GM21447 (cell line): ENCODE measurements around the gene FRMD4B.

Experiments used
- ATAC-seq: cut with Tn5 transposase; IDR thresholded peaks from one replicate; pipeline ENCODE4 v1.9.1; 2021; ENCODE audit not compliant: unreplicated experiment

The FRMD4B gene

DNA sequence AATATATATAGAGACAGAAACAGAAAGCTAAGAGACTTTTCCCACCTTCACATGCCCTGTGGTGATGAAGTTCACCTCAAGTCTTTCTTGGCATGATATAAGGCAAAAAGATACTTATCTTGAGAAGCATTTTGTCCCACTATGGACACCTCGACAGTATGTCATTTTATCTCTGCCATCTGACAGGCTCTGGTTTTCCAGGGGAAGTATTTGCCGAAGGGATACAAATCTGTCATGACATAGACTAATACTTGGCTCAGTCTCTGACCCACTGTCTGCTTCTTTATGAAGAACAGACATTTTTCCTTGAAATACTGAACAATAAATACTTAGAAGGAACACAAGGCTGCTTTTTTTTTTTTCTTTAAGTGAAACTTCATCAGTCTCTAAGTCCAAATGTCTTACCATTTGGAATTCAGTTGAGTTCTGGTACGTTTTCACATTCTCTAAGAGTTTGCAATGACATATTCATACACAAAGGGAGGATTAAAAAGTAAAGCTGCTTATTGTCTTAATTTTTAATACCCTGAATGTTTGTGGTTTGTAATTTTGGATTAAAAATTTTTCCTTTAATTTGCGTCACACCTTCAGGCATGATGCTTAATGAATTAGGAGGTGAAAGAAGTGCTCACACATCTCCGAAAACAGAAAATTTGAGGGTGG is 175.7 kb downstream of the FRMD4B start:
- ATAC-seq = no peak

DNA sequence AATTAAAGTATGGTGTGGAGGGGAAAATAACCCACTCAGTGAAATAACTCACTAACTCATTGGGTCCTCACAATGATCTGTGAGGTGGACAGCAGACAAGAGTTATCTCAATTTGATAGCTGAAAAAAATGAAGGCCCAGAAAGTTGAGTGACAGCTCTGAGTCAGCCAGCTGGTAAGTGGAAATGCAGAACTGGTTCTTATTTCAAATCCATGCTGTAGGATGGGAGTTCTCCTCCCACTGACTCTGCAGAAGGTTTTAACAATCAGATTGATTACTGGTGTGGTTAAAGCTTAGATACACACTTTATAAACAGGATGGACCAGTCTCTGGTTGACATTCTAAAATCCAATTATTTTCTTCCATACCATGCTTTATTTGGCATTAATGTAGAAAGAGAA is 176.5 kb downstream of the FRMD4B start:
- no peak for ATAC-seq

DNA sequence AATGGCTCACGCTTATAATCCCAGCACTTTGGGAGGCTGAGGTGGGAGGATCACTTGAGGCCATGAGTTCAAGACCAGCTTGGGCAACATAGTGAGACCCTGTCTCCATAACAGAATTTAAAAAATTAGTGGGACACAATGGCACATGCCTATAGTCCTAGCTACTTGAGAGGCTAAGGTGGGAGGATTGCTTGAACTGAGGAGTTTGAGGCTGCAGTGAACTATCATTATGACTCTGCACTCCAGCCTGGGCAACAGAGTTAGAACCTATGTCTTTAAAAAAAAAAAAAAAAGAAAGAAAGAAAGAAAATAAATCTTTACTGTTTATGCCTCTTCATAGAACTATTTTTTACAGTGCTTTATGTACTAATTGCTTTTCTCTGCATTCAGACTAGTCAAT is 178.9 kb downstream of the FRMD4B start:
- no peak for ATAC-seq

DNA sequence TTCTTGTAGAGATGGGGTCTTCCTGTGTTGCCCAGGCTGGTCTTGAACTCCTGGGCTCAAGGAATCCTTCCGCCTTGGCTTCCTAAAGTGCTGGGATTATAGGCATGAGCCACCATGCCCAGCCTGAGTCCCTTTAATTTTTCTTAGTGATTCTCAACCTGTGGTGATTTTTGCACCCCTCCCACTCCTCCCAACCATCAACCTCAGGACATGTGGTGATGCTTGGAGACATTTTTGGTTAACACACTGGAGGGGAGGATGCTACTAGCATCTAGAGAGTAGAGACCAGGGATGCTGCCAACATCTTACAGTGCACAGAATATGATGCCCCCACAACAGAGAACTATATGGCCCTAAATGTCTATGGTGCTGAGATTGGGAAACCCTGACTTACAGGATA is 180.5 kb downstream of the FRMD4B start:
- no peak for ATAC-seq

DNA sequence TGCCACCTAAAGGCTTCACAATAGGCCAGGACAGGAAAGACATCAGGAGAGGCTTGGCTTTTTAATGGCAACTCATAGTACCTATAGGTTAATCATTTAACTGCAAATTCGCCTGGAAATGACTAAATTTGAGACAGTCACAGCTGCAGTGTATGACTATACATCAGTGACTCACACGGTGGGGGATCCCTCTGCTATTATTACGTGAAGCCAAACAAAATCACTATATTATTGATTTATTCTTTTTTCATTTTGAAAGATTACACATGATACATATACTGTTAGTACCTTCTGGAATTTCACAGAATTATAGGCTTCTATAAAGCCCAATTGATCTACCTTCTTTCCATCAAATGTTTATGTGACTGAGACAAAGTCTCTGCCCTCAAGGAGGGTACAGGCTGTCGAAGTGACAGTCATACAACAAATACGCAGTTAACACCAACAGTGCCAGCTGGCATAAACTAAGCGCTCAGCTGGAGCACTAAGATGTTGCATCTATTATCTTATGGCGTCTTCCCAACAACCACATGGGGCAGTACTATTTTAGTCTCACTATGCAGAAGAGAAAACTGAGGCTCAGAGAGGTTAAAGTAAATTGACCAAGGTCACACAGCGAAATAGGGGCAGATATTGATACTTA is 181.5 kb downstream of the FRMD4B start:
- peak; percentile 83 for ATAC-seq

DNA sequence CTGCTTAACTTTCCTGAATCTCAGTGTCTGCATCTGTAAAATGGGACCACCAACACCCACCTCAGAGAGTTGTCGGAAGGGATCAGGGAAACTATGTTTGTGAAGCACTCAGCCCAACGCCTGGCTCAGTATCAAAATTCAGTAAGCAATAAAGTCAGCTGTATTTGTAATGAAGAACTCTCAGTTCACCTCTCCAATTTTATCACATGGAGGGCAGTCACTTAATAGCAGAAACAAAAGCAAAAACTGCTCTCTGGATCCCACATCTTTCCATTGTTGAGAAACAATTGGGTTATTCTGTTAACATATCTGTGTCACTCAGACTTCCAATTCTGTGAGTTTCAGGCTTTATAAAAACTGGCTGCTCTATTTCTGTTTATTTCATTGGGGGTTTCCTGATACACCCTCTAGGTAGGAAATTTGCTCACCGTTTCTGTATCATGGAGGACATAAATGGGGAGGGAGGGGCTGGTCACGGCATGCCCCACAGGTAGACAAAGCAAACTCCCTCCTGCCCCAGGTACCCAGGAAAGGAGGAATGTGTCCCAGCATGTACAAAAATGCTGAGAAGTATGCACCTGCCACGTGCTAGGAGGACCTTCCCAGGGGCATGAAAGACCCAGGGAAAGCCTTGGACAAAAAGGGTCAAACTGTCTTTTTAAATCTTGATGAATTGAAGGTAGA is 182.1 kb downstream of the FRMD4B start:
- ATAC-seq = peak; percentile 11

DNA sequence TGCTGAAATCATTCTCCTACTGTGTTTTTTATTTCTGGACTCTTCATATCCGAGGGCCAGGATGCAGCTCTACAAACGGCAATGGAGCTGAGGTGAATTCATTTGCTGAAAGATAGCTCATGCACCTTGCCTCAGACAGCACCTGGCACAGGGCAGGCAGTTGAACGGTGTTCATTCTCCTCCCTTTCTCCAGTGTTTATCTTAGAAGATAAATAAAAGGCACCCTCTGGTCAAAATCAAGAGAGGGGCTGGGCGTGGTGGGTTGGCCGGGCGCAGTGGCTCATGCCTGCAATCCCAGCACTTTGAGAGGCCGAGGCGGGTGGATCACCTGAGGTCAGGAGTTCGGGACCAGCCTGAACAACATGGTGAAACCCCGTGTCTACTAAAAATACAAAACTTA is 184.2 kb downstream of the FRMD4B start:
- no peak for ATAC-seq

DNA sequence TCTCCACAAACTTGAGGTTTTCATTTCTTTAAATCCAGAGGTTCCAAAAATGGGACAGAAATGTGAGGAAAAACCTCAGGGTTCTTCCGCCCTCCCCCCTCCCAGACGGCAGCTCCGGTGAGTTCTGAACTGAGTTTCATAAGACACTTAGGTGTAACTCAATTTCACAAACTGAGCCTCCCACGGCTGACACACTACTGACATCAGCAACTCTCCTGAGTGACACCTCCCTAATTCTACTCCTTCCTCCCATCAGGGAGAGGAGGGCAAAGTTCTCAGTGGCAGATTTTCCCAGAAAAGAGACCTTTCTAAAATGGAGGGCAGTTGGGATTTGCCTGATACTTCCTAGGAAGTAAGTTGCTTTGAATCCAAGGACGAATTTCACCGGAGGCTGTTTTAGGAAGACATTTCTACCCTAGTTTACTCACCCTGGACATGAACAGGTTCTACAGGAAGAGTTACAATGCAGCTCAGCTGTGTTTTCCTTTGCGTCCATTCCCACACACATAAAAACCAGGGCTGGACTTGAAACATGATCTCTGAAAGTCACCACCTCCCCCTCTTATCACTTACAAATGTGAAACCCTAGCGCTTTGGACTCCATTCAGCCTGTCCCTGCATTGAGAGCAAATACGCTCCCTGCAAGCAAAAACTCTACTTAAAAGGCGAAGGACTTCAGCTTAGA is 185.4 kb downstream of the FRMD4B start:
- ATAC-seq = no peak

DNA sequence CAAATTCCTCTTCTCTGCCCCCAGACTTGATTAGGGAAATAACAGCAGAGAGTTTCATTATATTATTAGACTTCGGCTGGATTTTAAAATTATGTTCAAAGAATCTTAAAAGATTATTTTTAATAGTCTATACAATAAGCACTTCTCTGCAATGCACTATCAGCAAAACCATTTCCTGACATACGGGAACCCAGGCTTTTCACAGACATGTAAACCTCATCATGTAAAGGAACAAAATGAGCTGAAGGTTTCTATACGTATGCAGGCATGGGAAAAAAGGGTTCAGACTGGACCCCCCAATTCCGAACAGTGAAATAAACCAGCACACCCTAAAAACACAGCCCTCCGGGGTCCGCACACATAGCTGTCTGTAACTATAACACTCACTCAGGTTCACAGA is 185.9 kb downstream of the FRMD4B start:
- ATAC-seq = no peak

DNA sequence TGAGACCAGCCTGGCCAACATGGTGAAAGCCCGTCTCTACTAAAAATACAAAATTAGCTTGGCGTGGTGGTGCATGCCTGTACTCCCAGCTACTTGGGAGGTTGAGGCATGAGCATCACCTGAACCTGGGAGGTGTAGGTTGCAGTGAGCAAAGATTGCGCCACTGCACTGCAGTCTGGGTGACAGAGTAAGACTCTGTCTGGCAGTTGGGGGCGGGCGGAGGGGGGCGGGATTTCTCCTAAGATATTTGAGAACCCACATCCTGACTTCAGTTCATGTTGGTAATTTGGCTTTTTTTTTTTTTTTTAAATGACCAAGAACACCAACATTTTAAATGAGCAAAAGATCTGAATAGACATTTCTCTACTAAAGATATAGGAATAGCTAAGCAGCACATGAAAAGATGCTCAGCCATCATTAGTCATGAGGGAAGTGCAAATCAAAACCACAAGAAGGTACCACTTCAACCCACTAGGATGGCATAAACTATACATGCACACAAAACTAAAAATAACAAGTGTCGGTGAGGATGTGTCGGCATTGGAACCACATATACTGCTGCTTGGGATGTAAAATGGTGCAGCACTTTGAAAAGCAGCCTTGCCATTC is 187.9 kb downstream of the FRMD4B start:
- ATAC-seq = no peak

DNA sequence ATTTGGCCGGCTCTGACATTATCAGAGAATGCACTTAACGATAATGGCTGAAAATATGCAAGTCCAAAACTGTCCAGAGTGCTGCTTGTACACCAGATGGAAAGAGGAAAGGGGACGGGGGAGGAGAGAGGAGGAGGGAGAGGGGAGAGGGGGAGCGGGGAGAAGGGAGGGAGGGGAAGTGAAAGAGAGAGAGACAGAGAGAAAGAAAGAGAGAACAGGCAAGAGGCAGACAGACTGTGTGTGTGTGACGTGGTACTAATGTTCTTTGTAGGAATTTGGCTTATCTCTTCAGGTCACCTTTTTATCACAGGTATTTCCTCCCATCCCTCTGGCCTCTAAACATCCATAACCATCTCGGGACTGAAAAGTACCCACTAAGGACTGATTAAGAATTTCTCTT is 188.4 kb downstream of the FRMD4B start:
- no peak for ATAC-seq

DNA sequence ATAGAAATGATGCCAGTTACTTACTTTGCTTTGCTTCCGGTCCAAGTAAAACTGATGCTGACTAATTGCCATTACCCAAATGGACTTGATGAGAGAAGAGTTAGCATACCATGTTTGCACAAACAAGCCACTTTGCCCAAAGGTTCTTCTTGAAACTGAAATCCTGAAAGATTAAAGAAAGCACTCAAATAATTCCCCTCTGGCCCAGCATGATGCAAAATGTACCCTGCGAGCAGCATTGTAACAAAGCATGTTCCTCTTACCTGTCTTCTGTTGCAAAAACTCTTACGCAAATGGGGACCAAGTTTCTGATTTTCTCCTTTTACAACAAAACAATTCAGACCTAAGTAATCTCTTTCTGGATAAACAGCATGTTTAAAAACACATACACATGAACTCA is 189.0 kb downstream of the FRMD4B start:
- no peak for ATAC-seq

DNA sequence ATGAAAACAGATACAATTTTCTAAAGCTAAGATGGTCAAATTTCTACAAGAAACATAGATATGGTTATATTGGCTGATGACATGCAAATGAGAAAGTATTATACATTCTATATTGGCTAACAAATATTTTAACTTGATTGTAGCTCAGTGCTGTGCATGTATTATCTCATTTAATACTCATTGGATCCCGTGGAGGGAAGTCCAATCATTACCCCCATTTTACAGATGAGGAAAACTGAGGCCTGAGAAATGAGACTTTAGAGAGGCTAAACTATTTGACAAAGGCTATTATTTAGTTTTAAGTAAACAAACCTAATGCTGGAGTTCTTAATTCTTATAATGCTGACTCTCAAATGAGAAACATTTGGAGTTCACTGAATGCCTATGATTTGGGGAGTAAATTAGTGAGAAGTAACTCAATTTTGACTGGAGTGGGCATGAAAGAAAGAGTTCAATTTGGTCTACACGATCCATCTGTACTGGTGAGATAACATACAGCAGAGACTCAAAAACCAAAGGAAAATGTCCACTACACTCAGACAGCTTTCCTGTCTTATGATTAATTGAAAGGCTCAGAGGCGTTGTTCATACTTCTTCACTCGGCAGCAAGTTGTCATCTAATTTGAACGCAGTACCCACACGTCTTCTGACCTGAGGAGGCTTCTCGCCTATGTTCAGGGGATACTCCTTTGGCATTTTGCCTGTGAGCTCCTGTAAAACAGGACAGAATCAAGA is 191.3 kb downstream of the FRMD4B start:
- ATAC-seq = no peak

DNA sequence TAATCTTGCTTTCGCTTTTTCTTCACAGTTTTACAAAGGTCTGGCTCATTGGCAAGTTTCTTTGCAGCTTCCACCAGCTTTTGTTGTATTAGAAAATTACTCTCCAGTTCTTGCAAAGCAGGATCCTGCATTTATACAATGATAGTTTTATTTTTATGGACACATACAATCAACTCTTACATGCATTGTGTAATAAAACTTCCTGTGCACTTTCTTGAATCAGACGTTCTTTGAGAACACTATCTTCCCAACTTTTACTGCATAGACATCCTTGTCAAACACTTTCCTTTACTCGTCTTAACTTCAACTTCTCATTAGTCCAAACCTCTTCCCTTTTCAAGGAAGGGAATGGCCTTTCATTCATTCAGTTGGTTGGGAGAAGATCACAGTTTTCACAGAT is 192.1 kb downstream of the FRMD4B start:
- no peak for ATAC-seq

DNA sequence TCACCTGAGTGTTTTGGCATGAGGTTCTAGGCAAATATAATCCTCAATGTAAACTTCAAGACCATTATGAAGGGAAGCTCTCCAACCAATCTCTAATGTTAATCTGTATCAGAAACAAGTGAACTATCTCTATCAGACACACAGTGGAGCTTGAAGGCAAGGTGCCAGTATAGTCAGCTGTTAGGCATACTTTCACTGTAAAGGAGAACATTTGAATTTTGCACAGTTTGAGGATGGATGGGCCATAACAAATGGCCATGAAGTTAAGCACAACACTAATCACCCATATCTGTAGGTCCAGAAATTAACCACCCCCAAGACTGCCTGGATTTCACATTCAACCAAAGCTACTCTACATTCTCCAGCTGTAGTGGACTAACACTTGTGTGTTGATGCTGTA is 194.4 kb downstream of the FRMD4B start:
- ATAC-seq = no peak

DNA sequence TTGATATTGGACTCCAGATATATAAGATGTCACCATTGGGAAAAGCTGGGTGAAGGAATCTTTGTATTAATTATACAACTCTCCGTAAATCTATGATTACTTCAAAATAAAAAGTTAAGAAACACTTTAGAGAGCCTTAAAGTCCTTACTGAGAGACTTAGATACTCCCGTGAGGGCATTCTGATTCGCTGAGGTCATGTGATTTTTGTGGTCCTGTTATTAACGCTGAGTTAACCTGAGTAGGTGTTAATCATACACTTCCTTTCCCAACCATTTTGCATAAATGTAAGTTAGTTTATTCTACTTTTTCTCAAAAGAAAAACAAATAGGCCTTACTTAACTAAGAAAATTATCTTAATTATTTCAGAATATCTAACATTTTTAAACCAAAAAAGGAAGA is 196.4 kb downstream of the FRMD4B start:
- no peak for ATAC-seq

DNA sequence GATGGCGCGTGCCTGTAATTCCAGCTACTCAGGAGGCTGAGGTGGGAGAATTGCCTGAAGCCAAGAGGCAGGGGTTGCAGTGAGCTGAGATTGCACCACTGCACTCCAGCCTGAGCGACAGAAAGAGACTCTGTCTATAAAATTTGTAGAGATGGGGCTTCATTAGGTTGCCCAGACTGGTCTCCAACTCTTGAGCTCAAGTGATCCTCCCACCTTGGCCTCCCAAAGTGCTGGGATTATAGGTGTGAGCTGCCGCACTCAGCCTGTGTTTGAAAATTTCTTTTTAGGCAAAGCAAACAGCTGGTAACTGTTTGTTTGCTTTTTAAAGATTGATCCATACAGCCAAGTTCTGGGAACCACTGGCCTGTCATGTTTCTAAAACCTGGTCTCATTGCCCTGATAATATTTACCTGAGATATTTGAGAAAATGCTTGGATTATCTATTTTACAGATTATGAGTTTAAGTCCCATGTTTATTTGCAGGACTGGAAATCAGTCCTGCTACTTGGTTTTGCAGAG is 199.3 kb downstream of the FRMD4B start:
- no peak for ATAC-seq

DNA sequence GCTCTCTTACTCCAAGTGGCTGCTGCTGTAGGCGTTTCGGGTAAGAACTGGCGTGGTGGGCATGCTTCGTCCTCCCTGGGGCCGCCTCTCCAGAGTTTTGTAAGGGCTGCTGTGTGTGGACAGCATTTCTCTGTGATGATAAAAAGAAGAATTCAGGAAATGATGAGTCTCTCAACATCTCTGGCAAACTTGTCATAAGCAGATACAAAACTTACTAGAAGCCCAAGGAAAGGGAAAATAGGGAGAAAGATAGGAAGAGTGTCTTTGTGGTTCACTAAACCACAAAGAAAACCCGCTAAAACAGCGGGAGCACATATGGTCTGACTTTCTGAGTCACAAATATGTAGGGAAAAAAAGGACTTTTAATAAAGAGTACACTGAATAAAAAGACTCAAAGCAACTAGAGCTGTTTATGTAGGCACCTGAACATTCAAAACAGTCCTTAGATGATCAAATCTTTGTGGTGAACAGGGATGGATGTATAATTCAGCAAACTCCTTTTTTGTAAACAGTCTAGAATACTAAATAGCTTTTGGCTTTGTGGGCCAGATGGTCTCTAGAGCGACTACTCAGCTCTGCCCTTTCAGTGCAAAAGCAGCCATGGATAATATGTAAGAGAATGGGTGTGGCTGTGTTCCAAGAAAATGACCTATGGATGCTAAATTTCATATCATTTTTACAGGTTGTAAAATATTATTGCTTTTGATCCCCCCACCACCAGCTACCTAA is 203.1 kb downstream of the FRMD4B start:
- no peak for ATAC-seq

DNA sequence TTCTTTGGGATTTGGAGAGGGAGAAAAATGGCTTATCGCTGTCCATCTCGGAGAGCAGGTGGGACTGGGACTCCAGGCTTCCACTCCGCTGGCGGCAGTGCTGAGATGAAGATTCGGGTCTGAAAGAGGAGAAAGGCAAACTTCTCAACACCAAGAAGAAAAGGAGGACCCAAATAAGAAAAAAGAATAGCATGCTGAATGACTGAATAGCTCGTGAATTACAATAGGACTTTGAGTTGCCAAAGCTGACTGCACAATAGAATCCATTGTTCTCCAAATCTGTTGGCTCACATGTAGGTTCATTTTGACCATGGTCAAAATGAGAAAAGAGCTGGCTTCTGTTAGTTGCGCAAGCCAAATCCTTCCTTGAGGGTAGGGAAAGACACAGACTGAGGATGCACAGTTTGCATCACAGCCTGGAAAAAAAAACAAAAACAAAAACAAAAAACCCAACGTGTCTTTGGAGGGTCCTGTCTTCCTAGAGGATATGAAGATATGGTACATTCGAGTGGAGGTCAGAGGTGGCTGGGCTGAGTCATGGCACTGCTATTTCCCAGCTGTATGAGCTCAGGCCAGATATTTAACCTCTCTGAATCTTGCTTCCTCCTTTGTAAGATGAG is 204.2 kb downstream of the FRMD4B start:
- ATAC-seq = no peak
